Medulla oblongata (tissue), 1 donor: ENCODE measurements around the gene SPATA6.
A peak's percentile ranks its signal among the peaks of the same experiment; 100 is the strongest.
"Not testable (repeated sequence)": the region's sequence is repeated elsewhere in the genome, so short reads cannot be mapped to it uniquely, and the experiment has no call there.

Experiments
- DNase-seq: peaks from one replicate; pipeline ENCODE4 v3.0.0-alpha.2; 2015; ENCODE audit errors: extremely low spot score

SPATA6 gene

GRCh38 chr1:48471691-48472576 is at the start of gene SPATA6:
Gene SPATA6, minus strand, starts transcription at chr1:48472204. Its CDS starts 196 bp downstream, at chr1:48472008.
- peak; percentile 98 for DNase-seq

DNA sequence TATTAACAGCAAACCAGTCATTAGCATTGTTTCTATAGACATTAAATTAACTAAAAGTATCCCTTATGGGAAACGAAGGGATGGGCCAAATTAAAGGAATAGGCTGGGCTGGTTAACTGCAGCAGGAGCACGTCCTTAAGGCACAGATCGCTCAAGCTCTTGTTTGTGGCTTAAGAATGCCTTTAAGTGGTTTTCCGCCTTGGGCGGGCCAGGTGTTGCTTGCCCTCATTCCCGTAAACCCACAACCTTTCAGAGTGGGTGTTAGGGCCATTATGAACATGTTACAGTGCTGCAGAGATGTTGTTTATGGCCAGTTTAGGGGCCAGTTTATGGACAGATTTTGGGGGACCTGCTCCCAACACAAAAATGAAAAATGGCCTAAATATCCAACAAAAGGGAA is 47.9 kb upstream of the SPATA6 start:
- not testable (repeated sequence) for DNase-seq

DNA sequence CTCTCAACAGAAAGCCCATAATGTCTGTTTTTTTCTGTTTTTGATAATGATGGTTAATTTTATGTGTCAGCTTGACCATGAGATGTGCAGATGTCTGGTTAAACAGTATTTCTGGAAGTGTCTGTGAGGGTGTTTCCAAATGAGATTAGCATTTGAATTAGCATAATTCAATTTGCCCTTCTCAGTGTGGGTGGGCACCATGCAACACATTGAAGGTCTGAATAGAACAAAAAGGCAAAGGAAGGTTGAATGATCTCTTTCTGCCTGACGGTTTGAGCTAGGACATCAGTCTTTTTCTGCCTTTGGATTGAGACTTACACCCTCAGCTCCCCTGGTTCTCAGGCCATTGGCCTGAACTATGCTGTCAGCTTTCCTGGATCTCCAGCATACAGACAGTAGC is 34.9 kb upstream of the SPATA6 start:
- DNase-seq = no peak

DNA sequence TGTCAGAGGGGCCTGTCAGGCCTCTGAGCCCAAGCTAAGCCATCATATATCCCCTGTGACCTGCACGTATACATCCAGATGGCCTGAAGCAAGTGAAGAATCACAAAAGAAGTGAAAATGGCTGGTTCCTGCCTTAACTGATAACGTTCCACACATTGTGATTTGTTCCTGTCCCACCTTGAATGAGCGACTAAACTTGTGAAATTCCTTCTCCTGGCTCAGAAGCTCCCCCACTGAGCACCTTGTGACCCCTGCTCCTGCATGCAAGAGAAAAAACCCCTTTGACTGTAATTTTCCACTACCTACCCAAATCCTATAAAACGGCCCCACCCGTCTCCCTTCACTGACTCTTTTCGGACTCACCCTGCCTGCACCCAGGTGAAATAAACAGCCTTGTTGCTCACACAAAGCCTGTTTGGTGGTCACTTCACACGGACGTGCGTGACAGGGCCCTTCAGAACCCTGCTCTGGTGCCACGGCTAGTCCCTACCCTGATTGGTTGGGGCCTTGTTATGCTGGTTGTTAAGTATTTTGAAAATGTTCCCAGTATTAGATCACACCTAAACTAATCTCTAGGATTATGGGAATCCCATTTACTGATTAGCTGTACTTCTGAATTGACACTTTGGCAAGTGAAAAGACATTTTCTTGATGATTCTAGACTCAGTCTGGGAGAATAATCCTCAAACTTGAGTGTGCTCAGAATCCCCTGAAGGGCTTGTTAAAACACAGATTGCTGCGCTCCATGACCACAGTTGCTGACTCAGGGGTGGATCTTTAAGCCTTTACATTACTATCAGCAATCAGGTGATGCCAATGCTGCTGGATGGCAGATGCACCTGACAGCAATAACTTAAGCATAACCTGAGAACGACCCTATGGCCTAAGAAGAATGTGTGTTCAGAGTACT is 28.8 kb upstream of the SPATA6 start:
- DNase-seq = no peak

- no peak for DNase-seq
Observed at GRCh38 chr1:48499211-48499735, 27.3 kb upstream of the SPATA6 start.

DNA sequence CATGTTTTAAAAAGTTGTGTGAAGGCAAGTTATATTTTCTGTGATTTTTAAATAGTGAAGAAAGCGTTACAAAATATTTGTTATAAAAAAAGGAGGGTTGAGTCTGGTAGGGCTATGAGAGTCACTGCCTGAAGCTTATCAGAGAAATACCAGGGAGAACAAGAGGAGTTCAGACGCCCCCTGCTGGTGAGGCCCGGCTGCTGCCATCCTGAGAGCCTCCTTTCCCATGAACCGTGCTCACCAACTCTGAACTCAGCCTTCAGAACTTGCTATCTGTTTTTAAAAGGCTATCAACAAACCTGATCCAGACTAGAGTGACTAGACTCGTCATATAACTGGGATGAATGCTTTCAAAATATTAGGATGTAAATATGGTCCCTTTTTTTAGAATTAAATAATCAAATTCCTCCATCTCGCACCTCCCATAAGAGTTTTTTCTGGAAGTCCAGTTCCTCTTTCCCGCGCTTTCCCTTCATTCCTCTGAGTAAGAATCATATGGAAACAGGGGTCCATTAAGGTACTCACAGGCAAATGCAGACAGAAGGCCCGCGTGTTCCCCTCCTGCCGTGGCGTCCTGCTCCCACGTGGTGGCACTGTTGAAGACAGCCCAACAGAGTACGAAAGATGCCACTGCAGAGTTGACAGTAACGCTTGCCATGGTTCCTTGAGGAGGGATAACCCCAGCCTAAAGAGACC is 26.2 kb upstream of the SPATA6 start:
- peak; percentile 91 for DNase-seq

DNA sequence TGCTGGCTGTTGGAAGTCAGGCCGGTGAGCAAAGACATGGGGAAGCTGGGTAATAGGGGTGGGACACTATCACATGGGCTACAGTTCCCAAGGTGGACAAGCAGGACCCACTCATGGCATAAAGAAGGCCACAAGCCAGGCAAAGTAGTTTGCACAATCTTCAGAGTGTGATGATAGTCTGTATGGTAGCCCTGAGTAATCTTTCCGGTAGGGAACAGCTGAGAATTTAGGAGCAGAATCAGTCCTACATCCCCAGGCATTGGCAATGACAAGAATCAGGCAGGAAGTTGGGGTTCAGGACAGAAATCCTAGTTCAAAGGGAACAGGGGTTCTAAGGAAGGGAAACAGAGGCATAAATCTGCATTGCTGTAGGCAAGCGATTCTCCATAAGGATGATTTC is 23.9 kb upstream of the SPATA6 start:
- DNase-seq = no peak

- no peak for DNase-seq
Observed at GRCh38 chr1:48495166-48495565, 23.2 kb upstream of the SPATA6 start.

- peak; percentile 91 for DNase-seq
Observed at GRCh38 chr1:48493970-48494769, 22.2 kb upstream of the SPATA6 start.

GRCh38 chr1:48493041-48493440 is 21.0 kb upstream of the SPATA6 start:
- DNase-seq = no peak

DNA sequence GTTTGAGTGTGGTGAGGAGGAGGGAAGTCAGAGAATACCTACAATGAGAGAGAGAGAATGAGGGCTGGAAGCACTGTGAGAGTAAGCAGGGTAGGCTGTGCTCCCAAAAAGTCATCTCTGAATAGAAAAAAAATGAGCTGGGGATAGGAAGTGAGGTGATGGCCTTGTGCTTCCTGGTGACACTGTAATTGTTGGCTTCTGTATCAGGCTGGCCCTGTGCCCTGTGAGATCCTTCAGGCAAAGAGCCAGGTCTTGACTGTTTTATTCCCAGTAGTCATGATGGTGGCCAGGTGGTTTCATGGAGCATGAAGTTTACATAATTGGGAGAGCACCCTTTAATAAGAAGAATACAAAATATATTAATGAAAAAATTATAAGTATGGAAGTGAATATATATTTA is 20.4 kb upstream of the SPATA6 start:
- DNase-seq = no peak

GRCh38 chr1:48488721-48489120 is 16.7 kb upstream of the SPATA6 start:
- DNase-seq = no peak

GRCh38 chr1:48480504-48480903 is 8.5 kb upstream of the SPATA6 start:
- no peak for DNase-seq

GRCh38 chr1:48480023-48480422 is 8.0 kb upstream of the SPATA6 start:
- DNase-seq = not testable (repeated sequence)

DNA sequence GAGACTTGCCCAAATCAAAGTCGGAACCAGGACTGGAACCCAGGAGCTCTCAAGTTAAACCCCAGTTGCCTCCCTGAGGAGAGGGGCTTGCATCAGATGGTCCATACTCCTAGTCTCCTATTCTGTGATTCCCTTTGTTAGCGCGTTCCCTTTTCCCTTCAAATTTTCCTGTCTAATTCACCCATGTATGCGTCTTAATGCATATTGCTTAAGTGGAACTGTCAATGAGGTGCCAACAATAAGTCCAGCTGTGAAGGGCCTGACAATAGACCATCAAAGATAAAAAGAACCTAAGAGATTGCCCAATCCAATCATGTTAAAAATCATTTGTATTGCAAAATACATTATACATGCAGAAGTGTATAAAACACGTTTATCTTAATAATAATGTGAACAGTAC is 634 bp upstream of the SPATA6 start:
- DNase-seq = no peak

GRCh38 chr1:48470950-48471690 is 884 bp downstream of the SPATA6 start:
- peak; percentile 38 for DNase-seq

- peak; percentile 57 for DNase-seq
Observed at GRCh38 chr1:48470481-48470855, 1.5 kb downstream of the SPATA6 start.

GRCh38 chr1:48469616-48470480 is 2.2 kb downstream of the SPATA6 start:
- peak; percentile 85 for DNase-seq

DNA sequence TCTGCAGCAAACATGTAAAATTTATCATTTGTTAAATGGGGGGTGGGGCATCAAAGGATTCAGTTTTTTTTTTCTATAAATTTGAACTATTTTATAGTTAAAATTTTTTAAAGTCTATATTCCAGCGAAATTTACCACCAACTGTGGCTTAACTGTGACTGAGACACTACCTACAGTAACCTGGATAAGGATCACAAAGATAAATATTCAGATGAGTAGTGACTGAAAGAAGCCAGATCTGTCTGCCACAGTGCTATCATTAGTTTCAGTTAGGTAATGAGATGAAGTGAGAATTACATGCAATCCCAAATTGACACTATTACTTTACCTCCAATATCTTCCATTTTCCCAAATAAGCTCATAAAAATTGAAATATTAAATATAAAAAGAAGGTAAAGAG is 5.4 kb downstream of the SPATA6 start:
- DNase-seq = no peak
